Loucy (cell line): ENCODE measurements around the gene CC2D1A.

Experiments
- H2AFZ ChIP-seq: fragments of 200-600 bp; sonication (generic); 2 replicates; pipeline ENCODE4 v1.6.0; 2016; ENCODE audit warnings: antibody characterized with exemption, mild to moderate bottlenecking, low read length, moderate library complexity
- H3F3A ChIP-seq: fragments of 200-600 bp; 2 replicates; pipeline ENCODE4 v1.6.0; 2016; ENCODE audit warnings: antibody characterized with exemption, low read depth, mild to moderate bottlenecking
- H3K27me3 ChIP-seq: fragments of 200-600 bp; sonication (generic); 2 replicates; pipeline ENCODE4 v1.6.1; 2014; ENCODE audit warnings: low read length, mild to moderate bottlenecking; ENCODE audit not compliant: insufficient read depth, poor library complexity, severe bottlenecking
- H3K36me3 ChIP-seq: fragments of 200-600 bp; sonication (generic); 2 replicates; pipeline ENCODE4 v1.6.1; 2016; ENCODE audit warnings: low read length; ENCODE audit not compliant: insufficient read depth
- H3K4me1 ChIP-seq: fragments of 200-600 bp; sonication (generic); 2 replicates; pipeline ENCODE4 v1.5.1; 2014; ENCODE audit warnings: low read length, mild to moderate bottlenecking; ENCODE audit not compliant: insufficient read depth, poor library complexity, severe bottlenecking
- H3K4me2 ChIP-seq: fragments of 200-600 bp; sonication (generic); 2 replicates; pipeline ENCODE4 v1.6.0; 2014; ENCODE audit warnings: antibody characterized with exemption, low read length, low read depth, mild to moderate bottlenecking; ENCODE audit not compliant: poor library complexity, severe bottlenecking
- H3K4me3 ChIP-seq: fragments of 200-600 bp; sonication (generic); 2 replicates; pipeline ENCODE4 v1.5.1; 2014; ENCODE audit warnings: low read length, mild to moderate bottlenecking, mixed read lengths; ENCODE audit not compliant: poor library complexity, severe bottlenecking
- H3K79me2 ChIP-seq: fragments of 200-600 bp; sonication (generic); 2 replicates; pipeline ENCODE4 v1.6.1; 2014; ENCODE audit warnings: low read length; ENCODE audit not compliant: insufficient read depth
- H3K9ac ChIP-seq: fragments of 200-600 bp; sonication (generic); 2 replicates; pipeline ENCODE4 v1.6.0; 2014; ENCODE audit warnings: mild to moderate bottlenecking, low read depth, low read length, moderate library complexity; ENCODE audit not compliant: poor library complexity, severe bottlenecking
- H3K9me2 ChIP-seq: fragments of 200-600 bp; sonication (generic); replicated peaks from 2 replicates; pipeline ENCODE4 v1.6.1; 2016; ENCODE audit warnings: low read depth, low read length, mixed read lengths
- H3K9me3 ChIP-seq: fragments of 200-600 bp; sonication (generic); 2 replicates; pipeline ENCODE4 v1.6.1; 2014; ENCODE audit warnings: mild to moderate bottlenecking, antibody characterized with exemption, low read length, low read depth; ENCODE audit not compliant: insufficient read depth
- H4K20me1 ChIP-seq: fragments of 200-600 bp; sonication (generic); 2 replicates; pipeline ENCODE4 v1.6.0; 2014; ENCODE audit warnings: antibody characterized with exemption, low read length, mild to moderate bottlenecking; ENCODE audit not compliant: insufficient read depth, poor library complexity, severe bottlenecking
- CTCF ChIP-seq: fragments of 200-600 bp; sonication (generic); conservative IDR thresholded peaks from 2 replicates; pipeline ENCODE4 v1.5.1; 2014; ENCODE audit warnings: mild to moderate bottlenecking, antibody characterized with exemption, low read length
- EZH2phosphoT487 ChIP-seq: fragments of 200-600 bp; IDR thresholded peaks from 2 replicates; pipeline ENCODE4 v1.6.1; 2018; ENCODE audit warnings: antibody characterized with exemption, mild to moderate bottlenecking, moderate library complexity, borderline replicate concordance

Gene CC2D1A

GRCh38 chr19:13866463-13867046 is 39.4 kb upstream of the CC2D1A start:
- peak overlapping the region; percentile 76 for H3K4me3 ChIP-seq
- peaks cover 35% of the 10 kb centered on the region for H3K4me1 ChIP-seq
- H3K4me2 ChIP-seq, result peak overlapping the region; percentile 89
- no peaks in the 10 kb centered on the region for H3K27me3 ChIP-seq
- 0 out of 2 replicates have a peak overlapping the region, but pooled peaks have one; percentile 22 for H2AFZ ChIP-seq
- H3K9ac ChIP-seq, result peak overlapping the region; percentile 76
- H4K20me1 ChIP-seq, result no peaks in the 10 kb centered on the region
- no peaks in the 10 kb centered on the region for H3K9me2 ChIP-seq
- TF ChIP-seq EZH2phosphoT487, result no peak
- TF ChIP-seq CTCF, result no peak
- peaks cover 22% of the 10 kb centered on the region for H3F3A ChIP-seq
- no peaks in the 10 kb centered on the region for H3K36me3 ChIP-seq
- peaks cover 56% of the 10 kb centered on the region for H3K79me2 ChIP-seq
- no peaks in the 10 kb centered on the region for H3K9me3 ChIP-seq

GRCh38 chr19:13868663-13869062 is 37.3 kb upstream of the CC2D1A start:
- Histone ChIP-seq H3K27me3 (no peaks in the 10 kb centered on the region), H3K4me2 (peak overlapping the region; percentile 16), H3K9me2 (no peaks in the 10 kb centered on the region), H3K9ac (no peak overlapping the region), H3K79me2 (peaks cover 66% of the 10 kb centered on the region), H2AFZ (no peak overlapping the region), H3K4me3 (no peak overlapping the region), H3K36me3 (no peaks in the 10 kb centered on the region), H3K4me1 (peaks cover 23% of the 10 kb centered on the region), H4K20me1 (peaks cover 2% of the 10 kb centered on the region), H3K9me3 (no peaks in the 10 kb centered on the region), H3F3A (peaks cover 11% of the 10 kb centered on the region; the same call in 1 of the 2 replicates)
- TF ChIP-seq EZH2phosphoT487 (no peak), CTCF (no peak)

GRCh38 chr19:13869281-13869680 is 36.7 kb upstream of the CC2D1A start:
- peak overlapping the region; percentile 16 for H3K4me2 ChIP-seq
- H3K79me2 ChIP-seq, result peaks cover 66% of the 10 kb centered on the region
- H3K36me3 ChIP-seq, result no peaks in the 10 kb centered on the region; the same call in 1 of the 2 replicates
- 0 out of 2 replicates have a peak, but pooled peaks cover 6% of the 10 kb centered on the region for H3F3A ChIP-seq
- no peaks in the 10 kb centered on the region for H3K27me3 ChIP-seq
- peaks cover 2% of the 10 kb centered on the region for H4K20me1 ChIP-seq
- peaks cover 17% of the 10 kb centered on the region for H3K4me1 ChIP-seq
- TF ChIP-seq EZH2phosphoT487 (no peak), CTCF (no peak)
- no peak overlapping the region for H3K4me3 ChIP-seq
- no peak overlapping the region for H3K9ac ChIP-seq
- no peak overlapping the region for H2AFZ ChIP-seq
- no peaks in the 10 kb centered on the region for H3K9me3 ChIP-seq
- H3K9me2 ChIP-seq, result no peaks in the 10 kb centered on the region
